Neural cell (in vitro differentiated cells): ENCODE results near the gene ECI1.

Source experiments
- EP300 ChIP-seq: fragments of 450-650 bp; conservative IDR thresholded peaks from 2 replicates; pipeline ENCODE4 v1.6.1; 2014; ENCODE audit warnings: antibody characterized with exemption, mild to moderate bottlenecking, moderate library complexity; ENCODE audit not compliant: poor library complexity, severe bottlenecking
- EZH2 ChIP-seq: fragments of 200-600, 300-800 bp; shearing (Covaris generic), sonication (generic); IDR thresholded peaks from 2 replicates; pipeline ENCODE4 v1.6.1; 2014; ENCODE audit warnings: antibody characterized with exemption, low read length, borderline replicate concordance, mild to moderate bottlenecking; ENCODE audit not compliant: insufficient read depth, poor library complexity, severe bottlenecking
- MXI1 ChIP-seq: fragments of 450-650 bp; conservative IDR thresholded peaks from 2 replicates; pipeline ENCODE4 v1.6.1; 2014; ENCODE audit warnings: antibody characterized with exemption, mild to moderate bottlenecking; ENCODE audit not compliant: poor library complexity, severe bottlenecking
- RAD21 ChIP-seq: fragments of 450-650 bp; conservative IDR thresholded peaks from 2 replicates; pipeline ENCODE4 v1.6.1; 2014; ENCODE audit warnings: antibody characterized with exemption, mild to moderate bottlenecking, moderate library complexity
- REST ChIP-seq: IDR thresholded peaks from 2 replicates; pipeline ENCODE4 v1.6.1; 2012; ENCODE audit warnings: borderline replicate concordance
- SMC3 ChIP-seq: fragments of 450-650 bp; conservative IDR thresholded peaks from 2 replicates; pipeline ENCODE4 v1.6.1; 2014; ENCODE audit warnings: antibody characterized with exemption, mild to moderate bottlenecking, moderate library complexity; ENCODE audit not compliant: poor library complexity
- TF ChIP-seq, protein P1 (sequence below): fragments of 450-650 bp; IDR thresholded peaks from 2 replicates; pipeline ENCODE4 v1.5.1; 2014; ENCODE audit warnings: antibody characterized with exemption, mild to moderate bottlenecking, moderate library complexity; ENCODE audit not compliant: poor library complexity, severe bottlenecking

DNA sequence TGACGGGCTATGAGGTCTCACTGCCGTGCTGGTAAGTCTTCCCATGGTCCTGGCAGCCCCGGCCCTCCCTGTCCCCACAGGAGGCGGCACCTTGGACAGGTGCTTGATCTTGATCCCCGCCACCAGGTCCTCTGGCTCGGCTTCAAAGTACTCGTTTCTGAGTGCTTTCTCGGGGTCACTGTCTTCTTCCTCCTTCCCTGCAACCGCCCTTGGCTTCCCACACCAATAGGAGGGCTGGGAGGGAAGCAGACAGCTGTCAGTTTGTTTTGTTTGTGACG, 48.5 kb upstream of the ECI1 start:
- TF ChIP-seq MXI1 (no peak), EZH2 (no peak), EP300 (no peak), SMC3 (no peak), REST (no peak), RAD21 (no peak)
- TF ChIP-seq, protein P1, sequence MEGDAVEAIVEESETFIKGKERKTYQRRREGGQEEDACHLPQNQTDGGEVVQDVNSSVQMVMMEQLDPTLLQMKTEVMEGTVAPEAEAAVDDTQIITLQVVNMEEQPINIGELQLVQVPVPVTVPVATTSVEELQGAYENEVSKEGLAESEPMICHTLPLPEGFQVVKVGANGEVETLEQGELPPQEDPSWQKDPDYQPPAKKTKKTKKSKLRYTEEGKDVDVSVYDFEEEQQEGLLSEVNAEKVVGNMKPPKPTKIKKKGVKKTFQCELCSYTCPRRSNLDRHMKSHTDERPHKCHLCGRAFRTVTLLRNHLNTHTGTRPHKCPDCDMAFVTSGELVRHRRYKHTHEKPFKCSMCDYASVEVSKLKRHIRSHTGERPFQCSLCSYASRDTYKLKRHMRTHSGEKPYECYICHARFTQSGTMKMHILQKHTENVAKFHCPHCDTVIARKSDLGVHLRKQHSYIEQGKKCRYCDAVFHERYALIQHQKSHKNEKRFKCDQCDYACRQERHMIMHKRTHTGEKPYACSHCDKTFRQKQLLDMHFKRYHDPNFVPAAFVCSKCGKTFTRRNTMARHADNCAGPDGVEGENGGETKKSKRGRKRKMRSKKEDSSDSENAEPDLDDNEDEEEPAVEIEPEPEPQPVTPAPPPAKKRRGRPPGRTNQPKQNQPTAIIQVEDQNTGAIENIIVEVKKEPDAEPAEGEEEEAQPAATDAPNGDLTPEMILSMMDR, result no peak
